HEK293 (cell line): ENCODE measurements around the gene FAR1.

Experiments used
- ATF2 ChIP-seq: fragments of 450-650 bp; formaldehyde crosslinking; IDR thresholded peaks from 2 replicates; pipeline ENCODE4 v1.5.1; 2016; ENCODE audit warnings: missing biosample characterization, missing genetic modification characterization, low read depth
- CTCF ChIP-seq: fragments of 450-650 bp; formaldehyde crosslinking; IDR thresholded peaks from 2 replicates; pipeline ENCODE4 v1.5.1; 2016; ENCODE audit warnings: missing biosample characterization, missing genetic modification characterization
- PRDM1 ChIP-seq: fragments of 450-650 bp; formaldehyde crosslinking; IDR thresholded peaks from 2 replicates; pipeline ENCODE4; 2016; ENCODE audit warnings: missing biosample characterization, missing genetic modification characterization
- SP2 ChIP-seq: fragments of 450-650 bp; formaldehyde crosslinking; IDR thresholded peaks from 2 replicates; pipeline ENCODE4 v1.5.1; 2016; ENCODE audit warnings: missing biosample characterization, missing genetic modification characterization
- TCF7L2 ChIP-seq: IDR thresholded peaks from 2 replicates; pipeline ENCODE4 v1.6.1; 2011; ENCODE audit warnings: low read depth, mild to moderate bottlenecking, inconsistent platforms, low read length, moderate library complexity, borderline replicate concordance
- ZBTB49 ChIP-seq: fragments of 450-650 bp; formaldehyde crosslinking; IDR thresholded peaks from 2 replicates; pipeline ENCODE4 v1.5.1; 2016; ENCODE audit warnings: missing biosample characterization, missing genetic modification characterization, low read depth
- ZFP69B ChIP-seq: fragments of 450-650 bp; formaldehyde crosslinking; IDR thresholded peaks from 2 replicates; pipeline ENCODE4 v1.5.1; 2016; ENCODE audit warnings: missing biosample characterization, missing genetic modification characterization
- ZNF214 ChIP-seq: fragments of 450-650 bp; formaldehyde crosslinking; IDR thresholded peaks from 2 replicates; pipeline ENCODE4 v1.5.1; 2017; ENCODE audit warnings: missing biosample characterization, mild to moderate bottlenecking, missing genetic modification characterization, borderline replicate concordance
- ZNF423 ChIP-seq: fragments of 450-650 bp; formaldehyde crosslinking; IDR thresholded peaks from 2 replicates; pipeline ENCODE4 v1.5.1; 2016; ENCODE audit warnings: missing biosample characterization, missing genetic modification characterization
- ZNF514 ChIP-seq: fragments of 450-650 bp; formaldehyde crosslinking; IDR thresholded peaks from 2 replicates; pipeline ENCODE4 v1.5.1; 2016; ENCODE audit warnings: missing biosample characterization, missing genetic modification characterization
- ZNF561 ChIP-seq: fragments of 450-650 bp; IDR thresholded peaks from 2 replicates; pipeline ENCODE4 v1.5.1; 2018; ENCODE audit warnings: missing biosample characterization, missing genetic modification characterization, borderline replicate concordance
- ZNF639 ChIP-seq: fragments of 450-650 bp; formaldehyde crosslinking; IDR thresholded peaks from 2 replicates; pipeline ENCODE4 v1.5.1; 2016; ENCODE audit warnings: missing biosample characterization, missing genetic modification characterization

- no peak for TF ChIP-seq ZNF561 (tag by site-specific recombination)
- no peak for TF ChIP-seq CTCF (tag by site-specific recombination)
- TF ChIP-seq PRDM1 (tag by site-specific recombination) = no peak
- TF ChIP-seq SP2 (tag by site-specific recombination) = no peak
- TF ChIP-seq ATF2 = peak; percentile 60
- no peak for TF ChIP-seq ZNF514 (tag by site-specific recombination)
- no peak for TF ChIP-seq ZBTB49 (tag by site-specific recombination)
- TF ChIP-seq ZNF214 (tag by site-specific recombination) = no peak
- no peak for TF ChIP-seq ZNF639 (tag by site-specific recombination)
- no peak for TF ChIP-seq TCF7L2
- no peak for TF ChIP-seq ZFP69B (tag by site-specific recombination)
- no peak for TF ChIP-seq ZNF423 (tag by site-specific recombination)
Measured at GRCh38 chr11:13777341-13777985, 109.0 kb downstream of the FAR1 start.
